HG02884 (cell line): ENCODE measurements around the gene SLC9C1.

Source experiments
- ATAC-seq: cut with Tn5 transposase; IDR thresholded peaks from one replicate; pipeline ENCODE4 v1.9.1; 2021; ENCODE audit warnings: mild to moderate bottlenecking, moderate library complexity; ENCODE audit not compliant: unreplicated experiment

SLC9C1 gene

DNA sequence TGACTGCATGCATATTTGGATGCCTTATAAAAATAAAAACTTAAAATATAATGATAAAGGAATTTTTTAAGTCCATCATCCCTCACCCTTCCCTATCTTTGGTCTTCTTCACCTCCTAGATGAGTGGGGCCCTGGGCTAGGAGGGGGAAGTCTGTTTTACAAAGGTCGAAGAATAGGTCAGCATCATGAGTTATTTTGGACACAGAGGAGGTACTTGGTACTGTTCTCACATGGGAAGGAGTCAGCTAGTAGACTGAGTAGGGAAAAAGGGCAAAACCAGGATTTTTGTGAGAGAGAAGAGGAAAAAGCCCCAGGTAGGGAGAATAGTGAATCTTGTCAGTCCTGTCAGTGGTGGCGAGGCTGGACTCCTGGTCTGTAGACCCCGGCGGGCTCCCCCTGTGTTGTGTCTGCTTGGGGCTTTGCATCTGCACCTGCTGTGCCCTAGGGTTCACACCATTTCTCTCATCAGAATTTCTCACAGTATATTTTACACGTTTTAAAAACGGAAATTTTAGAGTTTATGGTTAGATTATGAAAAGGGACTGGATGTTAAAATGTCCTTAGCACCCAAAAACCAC lies 178.1 kb downstream of the SLC9C1 start:
- ATAC-seq: no peak

DNA sequence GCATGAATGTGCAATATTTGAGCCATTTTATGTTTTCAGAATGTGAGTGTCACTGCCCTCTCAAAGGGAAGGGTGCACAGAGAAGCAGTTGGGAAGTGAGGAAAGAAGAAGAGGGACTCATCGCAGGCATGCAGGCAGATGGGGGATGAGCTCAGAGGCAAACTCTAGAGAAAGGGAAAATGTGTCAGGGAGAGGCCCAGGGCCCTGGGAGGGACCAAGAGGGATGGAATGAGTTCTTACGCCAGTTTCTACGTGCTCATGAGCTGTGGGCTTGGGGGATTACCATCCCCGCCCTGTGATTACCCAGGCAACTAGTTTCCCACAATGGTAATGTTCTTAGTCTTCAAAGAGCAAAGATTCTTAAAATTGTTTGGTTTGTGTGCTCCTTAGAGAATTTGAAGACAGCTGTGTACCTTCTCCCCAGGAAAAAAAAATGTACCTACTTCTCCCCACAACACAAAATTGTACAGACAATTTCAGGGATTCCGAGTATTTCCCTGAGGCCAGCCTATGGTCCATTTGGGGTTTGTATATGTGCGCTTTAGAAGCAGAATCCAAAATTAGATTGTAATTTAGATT lies 178.8 kb downstream of the SLC9C1 start:
- peak; percentile 34 for ATAC-seq

DNA sequence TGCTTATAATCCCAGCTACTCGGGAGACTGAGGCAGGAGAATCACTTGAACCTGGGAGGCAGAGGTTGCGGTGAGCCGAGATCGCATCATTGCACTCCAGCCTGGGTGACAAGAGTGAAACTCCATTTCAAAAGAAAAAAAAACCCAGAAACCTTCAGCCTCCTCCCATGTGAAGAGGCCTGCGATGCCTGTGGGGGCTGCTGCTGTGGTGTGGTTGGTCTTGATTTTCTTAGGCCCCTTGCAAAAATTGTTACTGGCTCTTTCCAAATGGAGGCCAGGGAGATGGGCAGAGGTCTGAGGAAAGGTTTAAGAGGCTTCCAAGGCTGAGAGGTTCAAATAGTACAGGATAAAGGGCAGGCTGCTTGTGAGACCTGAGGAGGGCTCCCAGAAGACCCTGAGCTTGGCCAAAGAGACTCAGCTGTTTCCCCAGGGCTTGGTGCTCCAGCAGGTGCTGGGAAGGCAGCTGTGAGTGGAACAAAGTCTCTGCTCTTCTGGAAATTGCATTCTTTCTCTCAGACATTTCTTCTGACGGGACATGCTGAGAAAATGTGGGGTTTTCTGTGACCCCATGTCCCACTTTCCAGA lies 179.3 kb downstream of the SLC9C1 start:
- no peak for ATAC-seq

DNA sequence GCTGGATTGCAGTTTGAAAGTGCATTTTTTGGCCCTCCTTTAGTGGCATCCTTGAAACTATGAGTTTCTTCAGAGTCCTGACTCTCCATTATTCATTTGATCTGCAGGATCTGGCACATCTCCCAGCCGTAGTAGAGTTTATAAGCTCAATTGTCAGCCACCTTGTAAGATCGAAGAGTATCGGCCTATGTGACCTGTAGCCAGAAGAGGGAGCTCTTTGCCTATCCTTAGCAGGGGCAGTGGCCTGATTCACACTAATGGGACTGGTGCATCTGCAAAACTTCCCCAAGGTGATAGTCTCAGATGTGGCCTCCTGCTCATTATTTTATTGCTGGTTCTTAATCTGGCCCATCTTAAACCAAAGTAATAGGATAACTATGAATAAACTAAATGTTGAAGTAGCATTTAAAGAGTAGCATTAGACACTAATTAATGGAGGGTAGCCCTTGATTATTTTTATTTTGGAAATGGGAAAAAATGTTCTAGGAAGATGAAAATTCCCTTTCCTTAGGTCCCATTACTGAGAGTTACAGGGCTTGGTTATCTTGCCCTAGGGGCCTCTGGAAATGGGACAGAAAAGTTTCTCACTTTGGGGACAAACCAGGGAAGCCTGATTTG lies 182.1 kb downstream of the SLC9C1 start:
- ATAC-seq: peak; percentile 52

DNA sequence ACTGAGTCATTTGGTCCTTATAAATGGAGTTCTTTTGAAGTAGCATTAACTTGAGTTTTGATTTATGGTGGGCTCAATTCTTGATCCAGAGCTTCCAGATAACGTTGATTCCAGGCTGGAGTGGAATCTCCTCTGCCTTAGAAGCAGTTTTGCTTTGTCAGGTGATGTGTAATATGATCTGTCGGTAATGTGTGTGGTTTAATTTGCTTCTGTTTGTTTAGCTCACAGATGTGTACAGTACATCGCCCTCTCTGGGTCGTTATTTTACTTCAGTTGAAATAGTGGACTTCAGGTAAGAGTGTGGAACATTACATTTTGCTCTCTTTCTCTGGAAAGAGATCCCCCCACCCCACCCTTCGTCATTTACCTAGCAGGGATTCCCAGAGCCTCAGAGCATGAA lies 184.7 kb downstream of the SLC9C1 start:
- no peak for ATAC-seq

DNA sequence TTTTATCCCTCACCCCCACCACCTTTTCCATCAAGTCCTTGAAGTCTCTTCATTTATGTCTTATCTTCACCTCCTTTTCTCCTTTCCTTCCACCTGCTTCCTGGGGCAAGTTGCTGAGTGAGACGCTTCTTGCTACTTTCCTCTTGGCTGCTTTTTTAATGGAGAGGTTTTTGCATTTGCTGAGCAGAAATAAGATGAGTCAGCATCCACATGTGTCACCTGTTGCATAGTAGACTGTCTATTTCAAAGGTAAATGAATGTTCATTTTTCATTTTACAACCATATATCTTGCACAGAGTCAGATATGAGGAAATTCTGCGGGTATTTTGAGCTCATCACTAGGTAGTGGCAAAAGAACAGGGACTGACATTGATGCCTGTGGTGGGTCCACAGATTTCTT lies 189.2 kb downstream of the SLC9C1 start:
- no peak for ATAC-seq

DNA sequence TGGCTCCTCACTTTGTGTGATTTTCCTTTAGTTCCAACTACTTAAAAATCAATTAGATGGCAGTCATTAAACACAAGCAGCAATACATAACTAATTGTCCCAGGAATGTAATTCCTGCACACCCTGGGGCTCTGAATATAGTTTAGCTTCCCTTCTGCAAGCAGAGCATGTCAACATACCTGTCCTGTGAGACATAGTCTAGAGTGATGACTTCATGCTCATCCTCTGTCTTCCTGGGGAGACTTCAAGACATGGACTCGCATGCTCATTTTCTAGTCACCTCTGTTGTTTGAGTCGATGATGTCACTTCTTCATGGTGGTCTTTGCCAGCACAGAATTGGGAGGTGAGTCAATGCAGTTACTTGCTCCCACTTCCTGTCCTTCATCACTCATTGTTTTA lies 192.1 kb downstream of the SLC9C1 start:
- no peak for ATAC-seq

DNA sequence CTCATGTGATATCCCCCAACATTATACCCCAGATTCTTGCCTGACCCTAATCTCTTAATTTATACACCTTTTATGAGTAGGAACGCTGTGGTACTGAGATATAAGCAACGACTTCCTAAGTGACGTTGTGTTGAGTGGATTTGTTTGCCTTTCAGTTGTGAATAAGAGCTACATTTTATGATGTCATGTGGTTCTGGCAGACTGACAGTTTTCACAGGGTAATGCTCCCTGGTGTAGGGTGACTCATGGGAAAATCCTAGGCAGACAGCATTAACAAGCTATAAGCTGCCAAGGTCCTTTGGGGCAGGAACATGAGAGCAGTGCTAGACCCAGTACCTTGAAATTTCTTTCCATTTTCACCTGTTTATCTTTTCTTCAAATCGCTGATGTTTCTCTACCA lies 196.6 kb downstream of the SLC9C1 start:
- ATAC-seq: peak; percentile 61

DNA sequence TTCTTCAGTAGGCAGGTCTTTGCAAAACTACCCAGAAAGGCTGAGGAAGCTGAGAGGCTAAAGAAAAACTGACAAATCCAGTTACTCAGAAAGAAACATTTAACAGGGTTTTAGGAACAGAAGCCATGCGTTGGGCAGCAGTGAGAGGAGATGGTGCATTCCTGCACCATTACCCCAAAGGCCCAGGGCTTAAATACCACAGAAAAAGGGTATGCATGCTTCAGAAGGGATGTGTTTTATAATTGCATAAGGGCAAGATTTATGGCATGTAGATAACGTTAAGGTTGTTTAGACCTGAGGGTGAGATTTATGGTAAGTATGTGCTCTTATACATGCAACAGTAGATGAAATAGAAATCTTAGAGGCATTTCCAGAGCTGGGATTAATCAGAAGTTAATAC lies 197.8 kb downstream of the SLC9C1 start:
- ATAC-seq: no peak

DNA sequence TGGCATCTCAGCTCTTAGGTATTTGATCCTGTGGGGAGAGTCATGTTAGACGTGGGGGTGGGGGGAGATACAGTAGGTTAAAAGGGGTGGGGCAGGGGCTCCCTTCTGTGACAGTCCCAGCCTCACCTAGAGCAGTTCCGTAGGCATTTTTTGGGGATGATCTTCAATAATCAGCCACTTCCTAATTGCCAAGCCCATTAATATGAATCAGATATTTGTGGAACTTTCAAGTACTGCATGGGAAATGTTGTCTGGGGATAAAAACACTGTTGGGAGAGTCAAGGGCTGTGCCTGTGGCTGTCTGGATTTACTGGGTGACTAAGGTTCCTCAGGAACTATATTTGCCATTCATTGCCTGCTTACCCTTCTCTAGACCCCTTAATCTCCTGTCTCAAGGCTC lies 198.3 kb downstream of the SLC9C1 start:
- ATAC-seq: no peak

DNA sequence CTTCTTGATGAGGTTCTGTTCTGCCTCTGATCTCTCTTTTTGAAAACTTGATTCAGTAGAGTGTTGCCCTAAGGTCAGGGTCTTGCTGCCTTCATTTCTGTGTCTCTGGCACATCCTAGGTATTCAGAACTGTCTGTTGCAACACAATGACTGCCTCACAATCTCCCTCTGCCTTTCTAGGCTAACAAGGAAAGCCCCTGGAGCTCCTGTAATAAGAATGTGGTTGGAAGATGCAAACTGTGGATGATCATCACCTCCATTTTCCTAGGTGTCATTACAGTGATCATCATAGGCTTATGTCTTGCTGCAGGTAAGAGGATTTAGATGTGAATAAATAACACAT lies 200.9 kb downstream of the SLC9C1 start:
- no peak for ATAC-seq

DNA sequence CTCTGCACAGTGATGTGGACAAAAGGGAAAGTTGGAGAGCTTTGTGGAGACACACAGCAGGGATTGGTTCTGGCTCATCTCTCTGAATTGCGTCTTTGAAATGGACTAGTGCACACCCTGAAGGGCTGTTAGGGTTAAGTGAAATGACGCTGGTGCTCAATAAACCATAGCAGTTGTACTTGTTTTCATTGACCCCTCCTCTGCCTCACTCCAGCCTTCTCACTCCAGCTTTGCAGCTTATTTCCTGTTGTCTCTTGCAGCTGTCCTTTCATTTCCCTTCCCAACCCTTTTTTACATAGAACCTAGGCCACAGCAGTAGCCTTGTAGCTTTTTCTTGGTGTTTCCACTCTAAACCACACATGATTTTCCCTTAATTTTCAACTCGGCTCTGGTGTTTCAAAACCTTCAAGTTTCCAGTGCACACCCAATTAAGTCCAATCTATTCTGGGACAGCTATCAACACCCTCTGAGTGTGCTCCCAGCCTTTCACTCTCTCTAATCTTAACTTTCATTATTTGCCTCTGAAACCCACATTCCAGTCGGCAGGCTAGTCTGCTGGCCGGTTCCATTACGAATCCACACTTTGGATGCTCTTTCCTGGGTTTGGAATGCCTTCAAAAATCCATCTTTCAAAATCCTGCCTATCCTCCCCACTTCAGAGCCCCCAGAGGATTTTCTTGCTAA lies 201.4 kb downstream of the SLC9C1 start:
- ATAC-seq: peak; percentile 36

DNA sequence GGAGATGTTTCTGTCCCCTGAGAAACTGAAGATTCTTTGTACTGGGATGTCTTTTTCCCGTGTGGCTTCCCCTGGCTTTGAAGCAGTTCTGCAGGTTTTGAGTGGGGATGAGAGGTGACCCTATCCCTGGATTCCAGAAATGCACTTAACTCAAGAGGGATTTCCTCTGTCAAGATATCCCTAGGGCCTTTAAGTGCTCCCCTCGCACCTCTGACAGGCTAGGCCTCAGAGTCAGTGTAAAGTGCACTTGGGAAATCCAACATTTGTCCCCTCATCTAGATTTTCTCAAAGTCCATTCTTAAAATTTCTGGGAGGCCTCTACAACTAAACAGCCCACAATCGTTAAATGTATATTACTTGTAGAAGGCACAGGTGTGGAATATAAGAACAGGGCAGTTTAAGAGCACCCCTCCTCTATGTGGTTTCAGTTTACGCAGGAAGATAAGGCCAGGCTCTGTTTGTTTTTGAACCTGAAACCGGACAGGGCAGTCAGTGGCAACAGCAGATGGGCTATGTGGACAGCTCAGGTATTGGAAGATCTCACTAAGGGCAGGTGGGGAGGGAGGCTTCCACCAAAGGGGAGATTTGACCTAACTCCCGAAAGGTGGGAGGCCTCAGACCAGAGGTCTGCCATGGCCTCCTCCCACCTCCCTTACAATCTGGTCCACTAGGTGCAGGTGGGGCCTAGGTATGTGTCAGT lies 203.0 kb downstream of the SLC9C1 start:
- no peak for ATAC-seq
